NOMO-1 treated with dmso at 0.1 percent for 144 hours (cell line): ENCODE measurements around the gene KIF12.
"Not testable (repeated sequence)": the region's sequence is repeated elsewhere in the genome, so short reads cannot be mapped to it uniquely, and the experiment has no call there.

Experiments used
- DNase-seq: peaks from one replicate; lab custom pipeline; 2025; ENCODE audit not compliant: unreplicated experiment; lab: John Stamatoyannopoulos, UW

The KIF12 gene

GRCh38 chr9:114098936-114099668 is at the start of gene KIF12:
Gene KIF12, minus strand, starts transcription at chr9:114099292. Its CDS starts 16 bp downstream, at chr9:114099276.
- no peak for DNase-seq

GRCh38 chr9:114146735-114147134 is 47.6 kb upstream of the KIF12 start:
- DNase-seq, result no peak

- no peak for DNase-seq
These were observed 44.1 kb upstream of the KIF12 start for GRCh38 chr9:114143234-114143633.

GRCh38 chr9:114141553-114142402 is 42.7 kb upstream of the KIF12 start:
- DNase-seq, result no peak

- no peak for DNase-seq
These were observed 41.8 kb upstream of the KIF12 start for GRCh38 chr9:114140850-114141249.

DNA sequence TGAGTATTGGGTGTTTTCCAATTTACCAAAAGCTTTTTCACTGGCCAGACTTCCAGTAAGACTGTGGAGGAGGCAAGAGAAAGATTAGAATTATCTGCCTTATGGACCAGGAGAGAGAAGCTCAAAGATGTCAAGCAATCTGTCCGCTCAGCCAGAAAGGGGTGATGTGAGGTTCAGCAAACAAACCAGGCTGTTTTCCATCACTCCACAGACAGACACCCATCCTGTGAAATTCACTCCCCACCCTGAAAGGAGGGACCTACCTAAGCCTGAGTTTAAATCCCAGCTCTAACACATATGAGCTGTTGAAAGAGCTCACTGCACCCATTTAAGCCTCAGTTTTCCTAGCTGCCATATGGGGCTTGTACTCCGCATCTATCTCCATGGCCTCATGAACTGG is 41.3 kb upstream of the KIF12 start:
- DNase-seq, result no peak

GRCh38 chr9:114139071-114139470 is 40.0 kb upstream of the KIF12 start:
- DNase-seq, result no peak

DNA sequence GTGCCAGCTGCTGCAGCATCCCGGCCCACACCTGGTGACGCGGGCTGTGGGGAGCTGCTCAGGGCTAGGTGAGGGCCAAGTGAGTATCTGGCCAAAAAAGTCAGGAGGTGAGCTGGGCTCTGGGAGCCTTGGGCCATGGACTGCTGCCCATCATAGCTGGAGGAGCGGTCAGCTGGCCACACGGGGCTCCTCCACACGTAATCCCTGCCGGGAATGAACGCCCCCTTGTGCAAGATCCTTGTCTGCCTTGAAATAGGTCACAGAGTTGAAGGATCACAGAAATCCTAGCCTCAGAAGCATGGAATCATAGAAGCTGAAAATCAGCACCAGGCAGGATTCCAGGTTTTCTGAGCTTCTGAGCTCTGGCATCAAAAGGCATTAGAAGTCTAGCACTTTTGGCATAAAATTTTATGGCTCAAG is 39.5 kb upstream of the KIF12 start:
- DNase-seq, result no peak

- DNase-seq, result no peak
These were observed 38.7 kb upstream of the KIF12 start for GRCh38 chr9:114137831-114138230.

GRCh38 chr9:114134827-114135396 is 35.8 kb upstream of the KIF12 start:
- no peak for DNase-seq

DNA sequence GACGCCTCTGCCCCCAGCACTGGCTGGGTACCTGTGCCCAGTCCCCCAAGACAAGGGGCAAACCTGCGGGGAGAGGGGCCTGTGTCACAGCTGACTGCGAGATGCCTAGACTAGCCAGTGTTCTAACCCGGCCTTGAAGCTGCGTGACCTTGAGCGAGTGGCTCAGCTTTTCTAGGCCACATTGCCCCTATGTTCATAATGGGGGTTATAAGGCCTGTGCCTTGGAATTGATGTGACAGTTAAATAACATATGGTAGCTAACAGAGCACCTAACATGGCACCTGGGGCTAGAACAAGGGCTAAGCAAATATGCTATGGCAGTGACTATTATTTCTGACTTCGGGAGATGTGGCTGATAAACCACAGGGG is 33.4 kb upstream of the KIF12 start:
- no peak for DNase-seq

DNA sequence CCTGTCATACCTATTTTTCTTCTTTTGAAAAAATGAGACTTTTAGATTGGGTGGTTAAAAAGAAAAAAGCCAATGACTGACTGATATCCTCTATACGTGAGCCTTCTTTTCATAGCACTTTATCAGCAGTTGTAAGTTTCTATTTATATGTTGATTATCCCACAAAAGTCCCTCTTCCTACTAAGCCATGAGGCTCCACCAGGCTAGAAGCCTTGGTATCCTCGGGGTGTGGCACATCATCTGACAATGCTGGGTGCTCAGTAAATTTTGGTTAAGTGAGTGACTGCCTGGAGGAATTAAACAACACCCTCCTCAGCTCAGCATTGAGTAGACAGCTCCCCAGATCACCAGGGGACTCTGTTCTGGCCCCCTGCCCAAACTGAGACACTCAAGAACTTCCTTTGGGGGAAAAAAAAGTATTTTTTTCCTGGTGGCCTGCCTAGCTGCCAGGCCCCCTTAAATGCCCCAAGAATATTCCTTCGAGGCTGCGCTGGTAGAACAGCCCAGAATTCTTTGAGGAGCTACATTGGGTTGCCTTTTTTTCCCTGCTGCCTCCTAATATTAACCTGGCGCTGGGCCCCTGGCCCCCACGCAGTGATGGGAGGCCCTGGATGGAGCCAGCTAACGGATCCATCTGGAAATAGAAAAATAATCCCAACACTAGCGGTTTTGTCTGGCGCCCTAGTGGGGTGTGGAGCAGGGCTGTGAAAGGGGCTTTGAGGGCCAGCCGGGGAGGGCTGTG is 32.9 kb upstream of the KIF12 start:
- no peak for DNase-seq

GRCh38 chr9:114130624-114131277 is 31.7 kb upstream of the KIF12 start:
- no peak for DNase-seq

GRCh38 chr9:114130141-114130540 is 31.0 kb upstream of the KIF12 start:
- DNase-seq, result no peak

DNA sequence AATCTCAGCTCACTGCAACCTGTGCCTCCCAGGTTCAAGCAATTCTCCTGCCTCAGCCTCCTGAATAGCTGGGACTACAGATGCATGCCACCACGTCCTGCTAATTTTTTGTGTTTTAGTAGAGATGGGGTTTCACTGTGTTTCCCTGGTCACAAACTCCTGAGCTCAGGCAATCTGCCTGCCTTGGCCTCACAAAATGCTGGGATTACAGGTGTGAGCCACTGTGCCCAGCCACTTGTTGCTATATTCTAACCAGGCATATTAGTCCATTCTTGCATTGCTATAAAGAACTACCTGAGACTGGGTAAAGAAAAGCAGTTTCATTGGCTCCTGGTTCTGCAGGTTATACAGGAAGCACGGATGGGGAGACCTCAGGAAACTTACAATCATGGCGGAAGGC is 29.7 kb upstream of the KIF12 start:
- DNase-seq, result not testable (repeated sequence)

GRCh38 chr9:114126247-114127060 is 27.4 kb upstream of the KIF12 start:
- no peak for DNase-seq

DNA sequence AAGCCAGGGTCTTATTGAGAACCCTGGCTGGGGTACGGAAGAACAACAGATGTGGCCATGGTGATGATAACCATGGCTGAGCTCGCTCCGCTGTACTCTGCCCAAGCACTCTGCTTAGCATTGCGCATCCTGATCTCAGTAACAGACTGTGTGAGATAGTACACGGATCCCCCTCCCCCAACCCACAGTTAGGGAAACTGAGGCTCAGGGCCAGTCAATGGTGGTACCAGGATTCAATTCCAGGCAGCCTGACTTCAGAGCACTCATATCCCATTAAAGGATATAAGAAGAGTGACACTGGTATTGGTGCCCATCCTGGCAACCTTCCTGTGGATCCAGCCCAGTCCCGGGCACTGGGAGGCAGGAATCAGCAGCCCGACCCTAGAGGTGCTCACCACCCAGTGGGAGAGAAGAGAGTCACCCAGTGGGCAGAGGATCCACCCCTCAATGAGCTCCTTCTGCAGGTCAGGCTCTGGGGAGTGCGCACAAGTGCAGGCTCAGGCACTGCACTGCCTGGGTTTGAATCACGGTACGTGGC is 26.5 kb upstream of the KIF12 start:
- DNase-seq, result no peak

DNA sequence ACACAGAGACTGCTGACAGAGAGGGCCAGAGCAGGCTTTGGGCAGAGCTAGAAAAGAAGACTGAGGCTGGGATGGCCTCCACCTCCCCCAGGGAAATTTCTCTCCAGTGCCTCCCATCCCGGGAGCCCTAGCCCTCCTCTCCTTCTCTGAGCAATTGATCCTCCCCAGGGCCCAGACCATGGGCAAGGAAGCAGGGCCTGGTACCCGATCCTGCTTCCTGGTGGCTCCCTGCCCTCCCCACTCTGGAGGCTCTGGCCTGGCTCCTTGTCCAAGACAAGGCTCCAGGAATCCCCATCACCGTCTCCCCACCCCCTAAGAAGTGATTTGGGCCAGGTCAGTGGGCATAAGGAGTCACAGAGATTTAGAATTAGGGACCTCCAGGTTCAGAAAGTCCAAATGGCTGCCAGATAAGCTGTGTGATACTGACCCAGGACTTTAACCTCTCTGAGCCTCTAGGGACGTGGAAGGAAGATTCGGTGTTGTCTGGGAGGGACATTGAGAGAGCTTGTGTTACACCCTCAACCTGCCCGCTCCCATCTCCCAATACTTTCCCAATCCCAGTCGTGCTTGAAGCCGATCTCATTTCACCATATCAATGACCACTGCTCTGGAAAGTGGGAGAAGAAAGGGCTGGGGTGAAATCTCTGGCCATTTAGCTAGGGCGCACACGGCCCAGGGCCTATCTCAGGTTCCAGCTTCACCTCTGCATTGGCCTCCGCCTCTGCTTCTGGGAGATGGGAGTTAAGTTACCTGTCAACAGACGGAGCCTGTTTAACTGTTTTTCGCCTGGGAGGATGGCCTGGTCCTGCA is 25.8 kb upstream of the KIF12 start:
- no peak for DNase-seq

DNA sequence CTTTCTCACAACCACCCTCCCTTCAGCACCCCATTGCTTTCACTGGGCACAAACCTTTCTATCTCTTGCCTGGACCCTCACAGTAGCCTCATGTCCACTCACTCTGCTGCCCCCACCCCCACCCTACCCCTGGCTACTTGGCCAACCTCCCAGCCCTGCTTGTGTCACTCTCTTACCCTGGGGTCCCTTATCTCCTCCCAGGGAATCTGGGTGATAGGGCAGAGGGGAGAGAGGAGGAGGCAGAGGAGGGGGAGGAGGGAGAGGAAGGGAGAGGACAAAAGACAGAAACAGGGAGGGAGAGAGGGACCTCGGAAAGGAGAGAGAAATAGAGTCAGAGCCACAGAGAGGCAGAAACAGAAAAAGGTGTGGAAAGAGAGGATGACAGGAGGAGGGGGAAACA is 25.0 kb upstream of the KIF12 start:
- DNase-seq, result no peak
